UCSD-AML1 (cell line): Measurements from ENCODE around the gene LANCL3.
"Not testable (repeated sequence)": the region's sequence is repeated elsewhere in the genome, so short reads cannot be mapped to it uniquely, and the experiment has no call there.

Source experiments
- DNase-seq: peaks from one replicate; lab custom pipeline; 2025; ENCODE audit not compliant: unreplicated experiment; lab: John Stamatoyannopoulos, UW

LANCL3 gene

GRCh38 chrX:37609727-37610126, 38.3 kb downstream of the LANCL3 start:
- DNase-seq: no peak

GRCh38 chrX:37613933-37614332, 42.5 kb downstream of the LANCL3 start:
- no peak for DNase-seq

- no peak for DNase-seq
Measured at GRCh38 chrX:37627602-37628001, 56.1 kb downstream of the LANCL3 start.

- no peak for DNase-seq
Measured at GRCh38 chrX:37638047-37638446, 66.6 kb downstream of the LANCL3 start.

- DNase-seq: no peak
Measured at GRCh38 chrX:37640142-37640541, 68.7 kb downstream of the LANCL3 start.

- no peak for DNase-seq
Measured at GRCh38 chrX:37641859-37642258, 70.4 kb downstream of the LANCL3 start.

GRCh38 chrX:37644381-37645305, 73.2 kb downstream of the LANCL3 start:
- no peak for DNase-seq

GRCh38 chrX:37646254-37646653, 74.8 kb downstream of the LANCL3 start:
- no peak for DNase-seq

GRCh38 chrX:37650879-37651278, 79.4 kb downstream of the LANCL3 start:
- DNase-seq: not testable (repeated sequence)

- no peak for DNase-seq
Measured at GRCh38 chrX:37651921-37652452, 80.5 kb downstream of the LANCL3 start.

GRCh38 chrX:37652589-37653231, 81.2 kb downstream of the LANCL3 start:
- DNase-seq: no peak

- DNase-seq: no peak
Measured at GRCh38 chrX:37653397-37654085, 82.1 kb downstream of the LANCL3 start.

- no peak for DNase-seq
Measured at GRCh38 chrX:37658343-37659030, 87.0 kb downstream of the LANCL3 start.

GRCh38 chrX:37659047-37659446, 87.6 kb downstream of the LANCL3 start:
- no peak for DNase-seq

- no peak for DNase-seq
Measured at GRCh38 chrX:37662181-37662580, 90.7 kb downstream of the LANCL3 start.

GRCh38 chrX:37666516-37666915, 95.1 kb downstream of the LANCL3 start:
- no peak for DNase-seq

GRCh38 chrX:37667141-37667540, 95.7 kb downstream of the LANCL3 start:
- no peak for DNase-seq

- DNase-seq: no peak
Measured at GRCh38 chrX:37672563-37672962, 101.1 kb downstream of the LANCL3 start.

GRCh38 chrX:37676811-37677210, 105.3 kb downstream of the LANCL3 start:
- no peak for DNase-seq

- no peak for DNase-seq
Measured at GRCh38 chrX:37677243-37677642, 105.8 kb downstream of the LANCL3 start.

- DNase-seq: no peak
Measured at GRCh38 chrX:37677765-37678164, 106.3 kb downstream of the LANCL3 start.
